ENCODE results near the gene DBNDD2. TPM values are rescaled to one million over a fixed set of nuclear protein-coding genes. Genes with fewer than 3 reads are reported as not detected.

Gene DBNDD2
- total RNA-seq, 1 experiment from 2014 or later: 38.6 TPM

- H3K9me3 ChIP-seq (ENCODE audit: low read depth, low read length, poor library complexity, severe bottlenecking): no peaks in the 10 kb centered on the region
- intact Hi-C loops (cut with micrococcal nuclease; ENCODE audit: unreplicated experiment): no loop called here
- CTCF ChIA-PET: no interaction called here
- no peak for DNase-seq (ENCODE audit: low spot score)
- H3K4me1 ChIP-seq (ENCODE audit: insufficient read depth, low read length, poor library complexity, severe bottlenecking): peaks cover 12% of the 10 kb centered on the region
- no peaks in the 10 kb centered on the region for H3K27me3 ChIP-seq (replicated peaks; ENCODE audit: insufficient read depth, low read depth, low read length, poor library complexity)
- no peak for TF ChIP-seq CTCF (conservative IDR thresholded peaks at IDR 0.05; ENCODE audit: low read depth, low read length)
- no peak for TF ChIP-seq EZH2 (IDR thresholded peaks at IDR 0.05; ENCODE audit: borderline replicate concordance, low read depth, low read length, poor library complexity, severe bottlenecking)
- POLR2A ChIA-PET (ENCODE audit: low non-redundant PET): no interaction called here
- no peak overlapping the region for H3K27ac ChIP-seq (ENCODE audit: low read depth, low read length, poor library complexity, severe bottlenecking)
- H3K36me3 ChIP-seq (ENCODE audit: insufficient read depth, low read length, poor library complexity, severe bottlenecking): peaks cover 21% of the 10 kb centered on the region
- BruUV-seq (replicated peaks): TSS peak; percentile 59
- H3K4me3 ChIP-seq (ENCODE audit: low read depth, low read length, poor library complexity, severe bottlenecking): peak overlapping the region; percentile 76
Observed at GRCh38 chr20:45416917-45417316, 8.8 kb downstream of the DBNDD2 start.

- no peak for DNase-seq (ENCODE audit: low spot score)
- POLR2A ChIA-PET (ENCODE audit: low non-redundant PET): no interaction called here
- Histone ChIP-seq H3K9me3 (ENCODE audit: low read depth, low read length, poor library complexity, severe bottlenecking) (no peaks in the 10 kb centered on the region), H3K36me3 (ENCODE audit: insufficient read depth, low read length, poor library complexity, severe bottlenecking) (peaks cover 34% of the 10 kb centered on the region), H3K27me3 (replicated peaks; ENCODE audit: insufficient read depth, low read depth, low read length, poor library complexity) (no peaks in the 10 kb centered on the region), H3K4me3 (ENCODE audit: low read depth, low read length, poor library complexity, severe bottlenecking) (no peak overlapping the region), H3K4me1 (ENCODE audit: insufficient read depth, low read length, poor library complexity, severe bottlenecking) (peaks cover 12% of the 10 kb centered on the region), H3K27ac (ENCODE audit: low read depth, low read length, poor library complexity, severe bottlenecking) (no peak overlapping the region)
- intact Hi-C loops (cut with micrococcal nuclease; ENCODE audit: unreplicated experiment): no loop called here
- BruUV-seq (replicated peaks): no TSS peak
- TF ChIP-seq CTCF (conservative IDR thresholded peaks at IDR 0.05; ENCODE audit: low read depth, low read length) (no peak), EZH2 (IDR thresholded peaks at IDR 0.05; ENCODE audit: borderline replicate concordance, low read depth, low read length, poor library complexity, severe bottlenecking) (no peak)
- CTCF ChIA-PET: interaction anchor here (0.6 kb wide), 1 partner anchor 20 kb away, joined by 3 read pairs; no protein-coding TSS in a partner anchor
Observed at GRCh38 chr20:45419188-45420091, 11.4 kb downstream of the DBNDD2 start.

GRCh38 chr20:45420125-45420524, 12.0 kb downstream of the DBNDD2 start:
- Histone ChIP-seq H3K4me1 (ENCODE audit: insufficient read depth, low read length, poor library complexity, severe bottlenecking) (peaks cover 12% of the 10 kb centered on the region), H3K36me3 (ENCODE audit: insufficient read depth, low read length, poor library complexity, severe bottlenecking) (peaks cover 38% of the 10 kb centered on the region), H3K9me3 (ENCODE audit: low read depth, low read length, poor library complexity, severe bottlenecking) (no peaks in the 10 kb centered on the region), H3K27ac (ENCODE audit: low read depth, low read length, poor library complexity, severe bottlenecking) (no peak overlapping the region), H3K4me3 (ENCODE audit: low read depth, low read length, poor library complexity, severe bottlenecking) (no peak overlapping the region), H3K27me3 (replicated peaks; ENCODE audit: insufficient read depth, low read depth, low read length, poor library complexity) (no peaks in the 10 kb centered on the region)
- no peak for DNase-seq (ENCODE audit: low spot score)
- intact Hi-C loops (cut with micrococcal nuclease; ENCODE audit: unreplicated experiment): no loop called here
- ChIA-PET POLR2A (ENCODE audit: low non-redundant PET) (interaction anchor here (0.6 kb wide), 1 partner anchor 1141 kb away, joined by 4 read pairs; no protein-coding TSS in a partner anchor), CTCF (no interaction called here)
- TF ChIP-seq EZH2 (IDR thresholded peaks at IDR 0.05; ENCODE audit: borderline replicate concordance, low read depth, low read length, poor library complexity, severe bottlenecking) (no peak), CTCF (conservative IDR thresholded peaks at IDR 0.05; ENCODE audit: low read depth, low read length) (no peak)
- no TSS peak for BruUV-seq (replicated peaks)
